HG03135 (cell line): ENCODE data around the gene CCDC137.
A peak's percentile ranks its signal among the peaks of the same experiment; 100 is the strongest.
"Not testable (repeated sequence)": the region's sequence is repeated elsewhere in the genome, so short reads cannot be mapped to it uniquely, and the experiment has no call there.

Source experiments
- ATAC-seq: cut with Tn5 transposase; IDR thresholded peaks from one replicate; pipeline ENCODE4 v1.9.1; 2021; ENCODE audit warnings: mild to moderate bottlenecking, moderate library complexity; ENCODE audit not compliant: unreplicated experiment

Gene CCDC137

GRCh38 chr17:81666342-81667191 lies at the start of gene CCDC137, which contains the start of gene OXLD1:
Gene CCDC137, plus strand, starts transcription at chr17:81666737. Its CDS starts 30 bp downstream, at chr17:81666767.
Gene OXLD1, minus strand, starts transcription at chr17:81666605. Its CDS starts 28 bp downstream, at chr17:81666577.
- peak; percentile 88 for ATAC-seq

DNA sequence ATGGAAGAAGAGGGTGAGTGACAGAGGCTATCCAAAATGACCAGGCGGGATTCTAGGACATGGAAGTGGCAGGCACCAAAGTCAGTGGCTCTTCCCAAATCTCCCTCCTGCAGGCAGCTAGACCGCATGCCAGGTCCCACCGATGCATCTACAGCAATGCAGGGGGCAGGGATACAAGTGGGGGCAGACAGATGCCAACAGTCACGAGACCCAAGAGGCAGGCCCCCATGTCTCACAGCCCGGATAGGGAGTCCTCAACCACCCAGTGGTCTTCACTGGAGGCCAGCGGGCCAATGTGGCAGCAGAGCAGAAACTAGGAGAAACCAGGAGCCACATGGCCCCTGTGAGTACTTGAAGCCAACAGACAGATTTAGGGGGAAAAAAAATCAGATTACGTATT lies 49.7 kb upstream of the CCDC137 start:
- ATAC-seq: no peak

DNA sequence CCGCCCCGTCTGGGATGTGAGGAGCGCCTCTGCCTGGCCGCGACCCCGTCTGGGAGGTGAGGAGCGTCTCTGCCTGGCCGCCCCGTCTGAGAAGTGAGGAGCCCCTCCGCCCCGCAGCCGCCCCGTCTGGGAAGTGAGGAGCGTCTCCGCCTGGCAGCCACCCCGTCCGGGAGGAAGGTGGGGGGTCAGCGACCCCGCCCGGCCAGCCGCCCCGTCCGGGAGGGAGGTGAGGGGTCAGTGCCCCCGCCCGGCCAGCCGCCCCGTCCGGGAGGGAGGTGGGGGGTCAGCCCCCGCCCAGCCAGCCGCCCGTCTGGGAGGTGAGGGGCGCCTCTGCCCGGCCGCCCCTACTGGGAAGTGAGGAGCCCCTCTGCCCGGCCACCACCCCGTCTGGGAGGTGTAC lies 48.2 kb upstream of the CCDC137 start:
- ATAC-seq: not testable (repeated sequence)

- no peak for ATAC-seq
Measured at GRCh38 chr17:81621494-81622130, 44.9 kb upstream of the CCDC137 start.

DNA sequence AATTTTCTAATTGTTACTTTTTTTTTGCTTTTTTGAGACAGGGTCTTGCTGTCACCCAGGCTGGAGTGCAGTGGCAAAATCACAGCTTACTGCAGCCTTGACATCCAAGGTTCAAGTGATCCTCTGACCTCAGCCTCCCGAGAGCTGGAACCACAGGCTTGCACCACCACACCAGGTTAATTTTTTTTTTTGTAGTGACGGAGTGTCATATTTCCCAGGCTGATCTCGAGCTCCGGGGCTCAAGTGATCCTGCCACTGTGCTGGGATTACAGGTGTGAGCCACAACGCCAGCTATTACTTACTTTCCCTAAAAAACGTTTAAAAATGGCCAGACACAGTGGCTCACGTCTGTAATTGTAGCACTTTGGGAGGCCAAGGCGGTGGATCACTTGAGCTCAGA lies 36.3 kb upstream of the CCDC137 start:
- no peak for ATAC-seq

GRCh38 chr17:81631482-81631881 lies 35.1 kb upstream of the CCDC137 start:
- ATAC-seq: no peak

DNA sequence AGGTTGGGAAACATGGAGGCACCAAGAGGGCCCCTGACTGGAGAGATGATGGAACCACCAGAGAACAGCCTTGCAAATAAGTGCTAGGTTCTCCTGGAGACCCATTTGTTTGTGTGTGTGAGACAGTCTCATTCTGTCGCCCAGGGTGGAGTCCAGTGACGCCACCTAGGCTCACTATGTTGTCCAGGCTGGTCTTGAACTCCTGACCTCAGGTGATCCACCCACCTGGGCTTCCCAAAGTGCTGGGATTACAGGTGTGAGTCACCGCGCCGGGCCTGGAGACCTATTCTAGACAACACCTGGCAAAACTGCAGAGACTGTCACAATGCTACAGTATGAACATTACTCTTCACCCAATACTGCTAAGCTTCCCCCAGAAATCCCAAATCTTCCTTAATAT lies 31.1 kb upstream of the CCDC137 start:
- ATAC-seq: no peak

DNA sequence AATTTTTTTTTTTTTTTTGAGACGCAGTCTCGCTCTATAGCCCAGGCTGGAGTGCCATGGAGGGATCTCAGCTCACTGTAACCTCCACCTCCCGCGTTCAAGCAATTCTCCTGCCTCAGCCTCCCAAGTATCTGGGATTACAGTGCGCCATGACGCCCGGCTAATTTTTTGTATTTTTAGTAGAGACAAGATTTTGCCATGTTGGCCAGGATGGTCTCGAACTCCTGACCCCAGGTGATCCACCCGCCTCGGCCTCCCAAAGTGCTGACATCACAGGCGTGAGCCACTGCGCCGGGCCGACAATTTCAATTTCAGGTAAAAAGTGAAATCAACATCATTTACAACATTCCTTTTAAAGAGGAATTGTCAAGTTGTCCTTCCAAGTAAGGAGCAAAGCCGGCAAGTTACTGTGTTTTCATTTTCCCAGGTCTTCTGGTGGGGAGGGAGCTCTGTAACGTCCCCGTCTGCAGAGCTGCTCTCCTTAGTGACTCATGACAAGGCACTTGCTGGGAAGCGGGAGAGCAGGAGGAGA lies 30.5 kb upstream of the CCDC137 start:
- ATAC-seq: no peak

DNA sequence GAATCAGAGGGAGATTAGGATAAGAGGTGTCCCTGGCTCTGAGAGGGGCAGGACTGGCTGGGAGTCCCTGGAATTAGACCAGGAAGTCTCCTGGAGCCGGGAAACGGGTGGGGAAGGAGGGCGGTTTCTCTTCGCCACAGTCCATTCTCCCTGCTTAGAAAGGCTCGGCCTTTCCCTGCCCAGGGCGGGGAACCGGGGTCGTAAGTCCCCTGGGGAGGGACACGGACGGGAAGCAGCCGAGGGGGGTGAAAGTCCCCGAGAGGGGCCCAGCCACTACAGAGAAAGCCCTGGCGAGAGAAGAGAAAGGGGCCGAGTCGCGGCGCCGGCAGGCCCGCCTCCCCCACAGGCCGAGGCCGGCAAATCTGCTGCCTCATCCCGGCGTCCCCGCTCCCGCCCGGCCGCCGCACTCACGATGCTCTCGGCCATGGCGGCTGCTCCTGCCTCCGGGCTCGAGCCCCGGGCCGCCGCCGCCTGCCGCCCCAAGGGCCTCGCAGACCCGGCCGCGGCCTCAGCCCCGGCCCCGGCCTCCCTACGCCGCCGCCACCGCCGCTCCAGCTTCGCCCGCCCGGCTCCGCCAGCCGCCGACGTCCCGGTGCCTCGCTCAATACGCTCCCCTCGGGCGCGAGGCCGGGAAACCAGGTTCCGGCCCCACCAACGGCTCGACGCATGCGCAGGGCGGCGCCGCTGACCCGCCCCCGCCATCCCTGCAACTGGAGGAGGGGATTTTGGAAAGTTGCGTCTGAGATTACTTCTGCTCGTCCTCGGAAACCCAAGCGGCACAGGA lies 29.8 kb upstream of the CCDC137 start, which contains the start of the genes NPLOC4 and TSPAN10:
Gene NPLOC4 (minus strand): TSS at position 608 of the 784 bp plus-strand sequence. CDS start 182 bp downstream, at position 426.
Gene TSPAN10 (plus strand): TSS at position 692 of the 784 bp plus-strand sequence. CDS start 5,217 bp downstream, outside the sequence.
- peak; percentile 73 for ATAC-seq

DNA sequence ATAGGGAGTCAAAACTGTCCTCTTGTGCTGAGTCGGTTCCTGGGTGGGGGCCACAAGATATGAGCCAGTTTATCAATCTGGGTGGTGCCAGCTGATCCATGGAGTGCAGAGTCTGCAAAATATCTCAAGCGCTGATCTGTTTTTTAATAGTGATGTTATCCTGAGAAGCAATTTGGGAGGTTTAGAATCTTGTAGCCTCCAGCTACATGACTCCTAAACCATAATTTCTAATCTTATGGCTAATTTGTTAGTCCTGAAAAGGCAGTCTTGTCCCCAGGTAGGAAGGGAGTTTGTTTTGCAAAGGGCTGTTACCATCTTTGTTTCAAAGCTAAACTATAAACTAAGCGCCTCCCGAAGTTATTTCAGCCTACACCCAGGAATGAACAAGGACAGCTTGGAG lies 27.9 kb upstream of the CCDC137 start:
- ATAC-seq: no peak

DNA sequence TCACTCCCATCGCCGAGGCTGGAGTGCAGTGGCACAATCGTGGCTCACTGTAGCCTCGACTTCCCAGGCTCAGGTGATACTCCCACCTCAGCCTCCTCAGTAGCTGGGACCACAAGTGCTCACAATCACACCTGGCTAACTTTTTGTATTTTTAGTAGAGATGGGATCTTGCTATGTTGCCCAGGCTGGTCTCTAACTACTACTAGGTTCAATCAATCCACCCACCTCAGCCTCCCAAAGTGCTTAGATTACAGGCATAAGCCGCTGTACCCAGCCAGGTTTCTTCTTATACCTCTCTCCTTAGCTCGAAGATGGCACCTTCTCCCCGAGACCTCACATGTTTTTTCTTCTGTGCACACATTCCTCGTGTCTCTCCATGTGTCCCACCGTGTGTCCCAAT lies 26.5 kb upstream of the CCDC137 start:
- ATAC-seq: no peak

- no peak for ATAC-seq
Measured at GRCh38 chr17:81641825-81642489, 24.6 kb upstream of the CCDC137 start.

DNA sequence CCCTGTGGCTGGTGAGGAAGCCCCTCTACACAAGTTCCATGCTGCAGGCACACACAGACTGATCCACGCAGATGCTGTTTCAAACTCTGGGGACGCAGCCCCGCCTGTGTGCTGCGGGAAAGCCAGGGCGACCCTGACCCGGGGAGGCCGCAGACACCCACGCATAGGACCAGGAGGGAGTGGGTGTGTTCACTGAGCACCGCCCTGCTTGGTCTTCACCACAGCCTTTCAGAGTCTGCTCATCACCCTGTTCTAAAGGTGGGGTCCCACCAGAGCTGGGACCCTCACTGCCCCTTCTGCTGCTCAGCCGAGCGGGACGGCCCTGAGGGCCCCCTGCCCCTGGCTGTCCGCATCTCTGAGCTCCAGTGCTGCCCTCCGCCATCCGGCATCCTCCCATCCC lies 22.0 kb upstream of the CCDC137 start:
- ATAC-seq: no peak

GRCh38 chr17:81644976-81645952 lies 21.3 kb upstream of the CCDC137 start:
- no peak for ATAC-seq

DNA sequence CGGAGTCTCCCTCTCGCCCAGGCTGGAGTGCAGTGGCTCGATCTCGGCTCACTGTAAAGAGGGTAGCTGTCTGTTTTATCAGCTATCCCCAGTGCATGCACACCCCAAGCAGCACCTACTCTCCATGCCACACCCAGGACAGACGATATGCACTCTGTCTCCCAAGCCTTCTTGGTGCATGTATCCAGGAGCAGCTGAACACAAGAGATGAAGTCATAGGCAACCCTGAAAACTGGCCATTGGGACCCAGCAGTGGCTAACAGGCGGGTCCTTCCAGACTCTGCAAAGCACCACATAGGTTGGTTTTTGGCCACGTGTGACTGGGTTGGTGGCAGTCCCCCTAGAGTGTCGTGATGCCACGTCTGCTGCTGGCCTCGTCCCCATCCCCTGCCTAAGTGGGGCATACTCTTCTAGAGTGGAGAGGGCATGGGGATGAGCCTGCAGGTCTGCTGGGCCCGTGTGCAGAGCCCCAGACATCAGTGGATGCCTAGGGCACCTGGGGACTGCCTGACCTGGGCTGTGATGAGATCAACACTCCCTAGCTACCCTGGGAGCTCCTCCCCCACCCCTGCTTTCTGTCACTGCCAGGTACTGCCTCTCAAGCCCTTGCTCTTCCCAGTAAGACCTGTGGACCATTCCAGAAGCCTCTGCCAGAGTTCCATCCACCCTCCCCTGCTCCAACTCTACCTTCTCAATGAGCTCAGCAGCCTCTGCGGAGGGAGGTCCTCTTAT lies 19.5 kb upstream of the CCDC137 start:
- ATAC-seq: no peak

- no peak for ATAC-seq
Measured at GRCh38 chr17:81647640-81648012, 18.9 kb upstream of the CCDC137 start.

- no peak for ATAC-seq
Measured at GRCh38 chr17:81648013-81648706, 18.4 kb upstream of the CCDC137 start.

DNA sequence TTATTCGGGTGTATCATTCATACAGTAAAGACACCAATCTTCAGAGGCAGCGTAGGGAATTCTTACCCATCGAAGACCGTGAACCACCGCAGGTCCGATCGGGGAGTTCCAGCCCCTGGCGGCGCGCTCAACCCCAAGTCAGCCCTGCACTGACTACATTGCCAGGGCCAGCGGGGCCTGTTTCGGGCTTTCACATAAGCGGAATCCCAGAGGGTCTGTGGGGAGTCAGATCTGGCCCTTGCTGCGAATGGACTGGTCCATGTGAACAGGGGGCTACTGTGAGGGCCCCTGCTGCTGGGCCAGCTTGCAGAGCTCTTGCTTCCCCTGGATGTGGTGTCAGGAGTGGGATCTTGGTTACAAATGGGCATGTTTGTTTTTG lies 17.8 kb upstream of the CCDC137 start:
- ATAC-seq: no peak
